GM18861 (cell line): ENCODE measurements around the gene CBY2.

Source experiments
- ATAC-seq: cut with Tn5 transposase; IDR thresholded peaks from one replicate; pipeline ENCODE4 v1.9.1; 2021; ENCODE audit not compliant: unreplicated experiment

CBY2 gene

DNA sequence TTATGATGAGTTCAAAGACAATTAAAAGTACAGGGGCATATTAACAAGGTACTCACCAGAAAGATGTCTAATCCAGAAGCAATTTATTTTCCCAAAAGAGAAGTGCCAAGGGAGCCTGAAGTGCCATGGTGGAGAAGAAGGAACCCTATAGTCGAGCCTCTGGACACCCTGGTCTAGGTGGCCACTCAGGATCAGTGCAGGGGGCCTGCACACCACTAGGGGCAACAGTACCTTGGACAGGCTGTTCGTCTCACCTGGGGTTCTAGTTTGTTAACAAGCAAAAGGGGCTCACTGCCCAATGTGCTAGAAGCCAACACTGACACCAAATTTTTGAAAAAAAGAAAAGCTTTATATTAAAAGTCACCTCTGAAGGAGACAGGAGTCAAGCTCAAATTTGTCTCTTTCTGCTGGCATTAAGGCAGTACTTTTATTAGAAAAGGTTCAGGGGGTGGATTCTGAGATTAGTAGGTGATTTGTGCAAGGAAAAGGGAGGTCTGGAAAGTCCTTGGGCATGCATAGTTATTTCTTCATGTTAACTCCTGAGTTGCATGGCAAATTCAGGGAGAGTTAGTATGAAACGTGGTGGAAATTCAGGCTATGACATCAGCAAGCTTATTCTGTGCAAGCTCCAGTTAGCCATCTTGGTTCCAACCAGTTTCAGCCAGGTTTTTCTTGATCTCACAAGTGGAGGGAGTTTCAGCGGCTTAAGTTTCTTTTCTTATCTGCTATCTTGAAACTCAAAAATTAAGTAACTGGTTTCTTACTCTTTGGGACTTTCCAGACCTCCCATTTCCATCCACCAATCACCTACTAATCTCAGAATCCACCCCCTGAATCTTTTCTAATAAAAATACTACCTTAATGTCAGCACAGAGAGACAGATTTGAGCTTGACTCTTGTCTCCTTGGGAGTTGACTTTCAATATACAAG, 884 bp upstream of the CBY2 start:
- peak; percentile 42 for ATAC-seq

DNA sequence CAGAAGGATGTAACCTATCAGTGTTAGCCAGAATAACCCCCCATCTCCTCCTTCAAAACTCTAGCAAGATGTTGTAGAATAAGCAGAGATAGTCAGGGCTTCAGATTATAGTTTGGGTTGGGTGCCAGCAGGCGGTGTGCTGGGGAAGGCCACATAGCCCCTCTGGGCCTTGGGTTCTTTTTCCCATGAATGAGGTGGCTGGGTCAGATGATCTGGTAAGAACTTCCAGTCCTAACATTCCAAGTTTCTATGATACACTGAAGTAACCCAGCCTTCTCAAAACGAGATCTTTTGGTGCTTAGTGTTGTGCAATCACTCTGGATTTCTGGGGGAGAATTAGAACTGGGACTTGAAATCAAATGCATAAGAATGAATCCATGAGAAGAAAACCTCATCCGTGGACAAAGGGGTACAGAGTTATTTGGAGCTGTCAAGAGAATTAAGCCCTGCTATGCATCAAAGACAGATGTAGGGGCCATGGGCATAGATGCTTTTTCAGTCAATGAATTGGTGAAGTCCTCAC, 810 bp downstream of the CBY2 start:
- no peak for ATAC-seq

DNA sequence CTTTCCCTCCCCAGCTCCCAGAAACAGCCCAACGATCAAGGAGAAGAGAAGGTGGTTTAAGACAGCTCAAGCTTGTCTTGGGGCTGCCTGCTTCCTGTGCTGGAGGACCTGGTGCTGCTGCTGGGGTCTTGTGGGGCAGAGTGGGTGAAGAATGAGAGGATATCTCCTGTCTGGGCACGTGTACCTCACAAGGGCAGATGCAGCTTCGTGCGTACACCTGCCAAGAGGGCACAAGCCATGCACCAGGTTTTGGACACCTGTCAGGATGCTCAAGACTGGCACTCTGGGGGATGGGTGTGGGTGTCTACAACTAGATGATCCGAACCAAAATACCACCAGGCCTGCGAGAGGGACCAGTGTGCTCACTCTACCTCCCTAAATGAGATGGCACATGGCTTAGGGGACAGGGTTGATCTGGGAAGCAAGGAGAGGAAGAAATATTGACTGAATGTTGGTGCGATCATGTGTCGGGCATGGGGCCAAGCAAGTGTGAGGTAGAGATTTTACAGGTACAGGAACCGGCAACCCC, 2.2 kb downstream of the CBY2 start:
- ATAC-seq, result no peak

DNA sequence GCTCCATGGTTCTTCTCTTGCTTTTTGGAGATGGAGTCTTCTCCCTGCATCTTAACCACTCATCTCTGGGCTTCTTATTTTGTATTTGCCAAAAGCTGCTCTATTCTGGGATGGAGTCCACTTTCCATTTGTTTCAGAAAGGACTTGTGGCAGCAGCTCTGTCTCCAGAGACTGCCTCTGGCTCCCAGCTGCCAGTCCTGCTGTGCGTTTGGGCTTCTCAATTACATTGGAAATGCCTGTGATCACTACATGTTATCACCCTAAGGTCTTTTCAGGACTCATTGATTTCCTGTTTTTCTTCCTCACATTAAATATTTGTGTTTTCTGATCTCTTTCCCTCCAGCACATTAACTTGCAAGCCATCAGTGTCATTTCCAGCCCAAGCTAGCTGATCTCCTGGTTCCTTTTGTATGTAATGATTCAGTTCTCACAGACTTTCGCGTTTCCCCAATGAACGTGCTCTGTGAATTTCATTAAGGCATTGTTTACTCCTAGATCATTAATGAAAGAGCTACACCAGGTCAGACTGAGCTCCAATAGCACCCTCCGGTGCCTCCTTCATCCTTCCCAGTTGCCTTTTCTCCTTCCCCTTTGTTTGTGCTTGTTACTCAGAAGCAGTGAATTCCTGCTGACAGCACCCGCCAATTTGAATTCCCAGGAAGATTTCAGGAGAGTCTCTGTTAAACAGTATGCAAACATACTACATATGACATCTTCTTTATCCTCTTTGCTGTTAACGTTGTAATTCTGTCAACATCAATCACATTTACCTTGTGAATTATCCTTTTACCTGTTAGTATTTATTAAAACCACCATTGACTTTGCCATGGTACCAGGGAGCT, 3.0 kb downstream of the CBY2 start:
- ATAC-seq, result no peak

DNA sequence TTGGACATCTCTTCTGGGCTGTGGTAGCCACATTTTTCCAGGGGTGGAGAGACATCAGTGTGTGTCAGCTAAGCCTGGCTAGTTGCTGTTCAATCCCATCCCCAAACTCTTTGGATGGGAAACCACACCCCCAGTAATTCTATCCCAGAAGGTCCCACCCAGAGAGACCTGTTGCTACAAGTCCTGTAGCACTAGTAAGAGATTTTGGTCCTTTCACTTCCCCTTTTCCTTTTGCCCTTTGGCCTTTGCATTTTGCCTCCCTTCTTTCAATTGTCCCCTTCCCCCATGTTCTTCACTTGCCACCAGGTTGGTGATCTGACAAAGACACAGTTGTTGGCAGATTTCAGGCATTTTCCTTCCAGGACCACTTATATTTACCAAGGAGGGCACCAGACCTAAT, 3.8 kb downstream of the CBY2 start:
- peak; percentile 47 for ATAC-seq

DNA sequence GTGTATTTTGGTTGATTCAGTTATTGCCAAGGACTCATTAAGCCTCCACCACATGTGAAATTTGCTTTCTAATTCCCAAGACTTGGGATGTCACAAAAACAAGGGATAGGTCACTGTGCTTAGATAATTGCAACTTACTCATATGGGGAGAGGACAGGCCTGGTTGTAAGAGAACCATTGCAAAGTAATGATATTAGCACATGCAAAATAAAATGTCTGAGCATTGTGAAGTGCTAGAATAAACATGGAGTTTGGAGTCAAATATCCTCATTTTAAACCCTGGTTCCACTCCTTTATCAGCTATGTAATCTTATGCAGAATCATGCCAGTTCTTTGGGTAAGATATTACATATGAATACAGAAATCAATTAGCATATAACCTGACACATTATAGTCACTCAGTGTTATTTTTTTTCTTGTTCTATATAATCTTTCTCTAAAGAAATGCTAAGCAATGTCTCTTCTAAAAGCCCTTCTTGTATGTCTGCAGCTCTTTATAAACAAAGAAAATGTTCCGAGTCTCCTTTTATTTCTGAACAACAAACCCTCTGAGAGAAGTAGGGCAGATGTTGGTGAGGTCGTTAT, 5.5 kb downstream of the CBY2 start:
- no peak for ATAC-seq

DNA sequence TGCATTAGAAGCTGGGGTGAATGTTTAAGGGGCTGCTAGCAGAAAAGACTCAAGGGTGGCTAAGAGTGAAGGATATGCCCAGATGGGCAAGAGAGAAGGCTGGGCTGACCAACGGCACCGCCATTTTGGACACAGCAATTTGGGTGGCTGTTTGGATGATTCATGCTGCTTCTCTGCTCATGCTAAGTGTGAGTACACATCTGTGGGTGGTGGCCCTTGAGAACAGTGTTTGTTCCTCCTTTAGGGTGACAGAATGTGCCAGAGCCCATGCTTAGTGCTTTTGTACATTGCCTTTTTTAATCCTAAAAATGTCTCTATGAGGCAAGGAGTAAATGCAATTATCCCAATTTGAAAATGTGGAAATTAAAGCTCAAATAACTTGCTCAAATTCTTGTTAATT, 9.8 kb downstream of the CBY2 start:
- no peak for ATAC-seq

DNA sequence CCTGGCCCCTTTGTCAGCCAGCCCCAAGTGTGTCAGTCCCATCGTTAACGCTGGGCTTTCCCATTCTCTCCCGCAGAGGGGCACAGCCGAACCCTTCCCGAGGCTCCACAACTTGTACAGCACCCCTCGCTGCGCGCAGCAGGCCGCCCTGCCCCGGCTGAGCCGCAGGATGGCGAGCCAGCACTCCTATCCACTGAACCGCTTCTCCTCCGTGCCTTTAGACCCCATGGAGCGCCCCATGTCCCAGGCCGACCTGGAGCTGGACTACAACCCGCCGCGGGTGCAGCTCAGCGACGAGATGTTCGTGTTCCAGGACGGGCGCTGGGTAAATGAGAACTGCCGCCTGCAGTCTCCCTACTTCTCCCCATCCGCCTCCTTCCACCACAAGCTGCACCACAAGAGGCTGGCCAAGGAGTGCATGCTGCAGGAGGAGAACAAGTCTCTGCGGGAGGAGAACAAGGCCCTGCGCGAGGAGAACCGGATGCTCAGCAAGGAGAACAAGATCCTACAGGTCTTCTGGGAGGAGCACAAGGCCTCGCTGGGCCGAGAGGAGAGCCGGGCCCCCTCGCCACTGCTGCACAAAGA, 11.1 kb downstream of the CBY2 start:
- ATAC-seq, result no peak

DNA sequence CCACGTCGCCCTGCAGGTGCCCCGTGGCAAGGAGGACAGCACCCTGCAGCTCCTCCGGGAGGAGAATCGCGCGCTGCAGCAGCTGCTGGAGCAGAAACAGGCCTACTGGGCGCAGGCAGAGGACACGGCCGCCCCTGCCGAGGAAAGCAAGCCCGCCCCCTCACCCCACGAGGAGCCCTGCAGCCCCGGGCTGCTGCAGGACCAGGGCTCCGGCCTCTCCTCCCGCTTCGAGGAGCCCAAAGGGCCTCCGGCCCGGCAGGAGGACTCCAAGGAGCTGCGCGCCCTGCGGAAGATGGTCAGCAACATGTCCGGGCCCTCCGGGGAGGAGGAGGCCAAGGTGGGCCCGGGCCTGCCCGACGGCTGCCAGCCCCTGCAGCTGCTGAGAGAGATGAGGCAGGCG, 11.6 kb downstream of the CBY2 start:
- ATAC-seq, result no peak

DNA sequence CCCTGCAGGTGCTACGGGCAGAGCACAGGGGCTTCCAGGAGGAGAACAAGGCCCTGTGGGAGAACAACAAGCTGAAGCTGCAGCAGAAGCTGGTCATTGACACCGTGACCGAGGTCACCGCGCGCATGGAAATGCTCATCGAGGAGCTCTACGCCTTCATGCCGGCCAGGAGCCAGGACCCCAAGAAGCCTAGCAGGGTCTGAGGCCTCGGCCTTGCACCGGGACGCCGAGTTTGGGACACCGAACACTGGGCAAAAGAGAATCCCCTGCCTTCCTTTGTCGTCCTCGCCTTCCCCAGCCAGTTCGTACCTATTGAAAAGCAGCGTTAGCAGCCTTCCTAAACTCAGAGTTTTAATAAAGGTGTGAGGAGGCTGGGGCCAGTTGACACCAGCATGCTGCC, 12.1 kb downstream of the CBY2 start:
- no peak for ATAC-seq

DNA sequence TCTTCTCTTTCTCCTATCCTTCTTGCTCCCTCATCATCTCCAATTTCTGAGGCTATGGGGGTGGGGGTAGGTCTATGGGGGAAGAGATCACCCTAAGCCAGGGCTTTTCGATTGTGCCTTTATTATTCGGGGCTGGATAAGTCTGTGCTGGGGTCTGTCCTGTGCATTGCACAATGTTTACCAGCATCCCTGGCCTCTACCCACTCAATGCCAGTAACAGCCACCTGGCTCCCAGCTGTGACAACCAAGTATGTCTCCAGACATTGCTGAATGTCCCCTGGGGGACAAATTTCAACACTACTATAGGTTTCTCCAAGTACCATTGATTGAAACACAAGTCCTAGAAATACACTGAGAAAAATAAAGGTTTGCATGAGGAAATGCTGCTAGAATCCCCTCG, 13.2 kb downstream of the CBY2 start:
- no peak for ATAC-seq

DNA sequence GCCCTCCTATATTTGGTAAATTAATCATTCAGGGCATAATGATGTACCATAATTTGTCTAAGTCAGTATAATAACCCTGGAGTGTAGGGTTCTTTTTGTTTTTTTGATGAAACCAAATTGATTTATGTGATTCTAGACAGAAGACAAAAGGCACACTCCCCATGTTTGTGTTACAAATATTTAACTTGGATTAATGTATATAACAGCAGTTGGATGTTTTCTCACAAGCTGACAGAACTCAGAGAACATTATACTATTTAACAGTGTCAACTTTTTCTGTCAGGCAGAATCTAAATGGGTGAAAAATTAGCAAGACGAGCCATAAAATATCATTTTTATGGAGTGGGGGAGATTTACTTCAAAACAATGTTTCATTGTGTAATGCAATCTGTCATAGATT, 15.2 kb downstream of the CBY2 start:
- no peak for ATAC-seq

DNA sequence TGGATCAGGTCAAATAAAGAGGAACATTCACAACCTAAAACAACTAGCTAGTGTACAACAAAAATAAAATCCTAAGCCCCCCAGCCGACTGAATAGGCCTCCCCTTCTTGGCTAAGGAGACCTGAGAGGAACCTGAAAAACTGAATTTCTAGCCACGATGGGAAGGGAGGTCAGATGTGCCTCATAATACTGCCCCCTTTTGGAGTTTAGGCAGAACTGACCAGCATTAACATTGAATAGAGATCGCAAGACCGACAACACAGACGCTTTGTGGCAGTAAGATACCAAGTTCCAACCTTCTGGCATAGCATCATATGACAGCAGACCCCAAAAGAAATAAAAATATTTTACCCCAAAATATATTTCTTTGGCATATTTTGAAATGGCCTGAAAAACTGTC, 15.9 kb downstream of the CBY2 start:
- ATAC-seq, result no peak

DNA sequence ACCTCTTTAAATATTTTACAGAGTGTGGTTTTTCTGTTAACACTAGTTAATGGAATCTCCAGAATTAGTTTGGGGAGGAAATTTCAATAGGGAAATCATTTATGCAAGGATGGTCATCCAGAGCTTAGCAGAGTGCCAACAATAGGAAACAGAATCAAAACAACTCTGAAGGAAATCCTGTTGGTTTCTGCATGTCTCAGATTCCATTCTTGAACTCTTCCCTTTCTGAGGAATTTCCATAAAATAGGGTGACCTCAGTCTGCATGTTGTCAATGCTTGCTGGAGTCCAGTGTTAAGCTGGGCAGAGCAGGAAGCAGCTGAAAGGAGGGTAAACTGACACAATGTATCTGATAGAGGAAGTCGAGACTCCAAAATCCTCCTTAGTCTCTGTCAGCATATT, 16.9 kb downstream of the CBY2 start:
- ATAC-seq, result no peak

DNA sequence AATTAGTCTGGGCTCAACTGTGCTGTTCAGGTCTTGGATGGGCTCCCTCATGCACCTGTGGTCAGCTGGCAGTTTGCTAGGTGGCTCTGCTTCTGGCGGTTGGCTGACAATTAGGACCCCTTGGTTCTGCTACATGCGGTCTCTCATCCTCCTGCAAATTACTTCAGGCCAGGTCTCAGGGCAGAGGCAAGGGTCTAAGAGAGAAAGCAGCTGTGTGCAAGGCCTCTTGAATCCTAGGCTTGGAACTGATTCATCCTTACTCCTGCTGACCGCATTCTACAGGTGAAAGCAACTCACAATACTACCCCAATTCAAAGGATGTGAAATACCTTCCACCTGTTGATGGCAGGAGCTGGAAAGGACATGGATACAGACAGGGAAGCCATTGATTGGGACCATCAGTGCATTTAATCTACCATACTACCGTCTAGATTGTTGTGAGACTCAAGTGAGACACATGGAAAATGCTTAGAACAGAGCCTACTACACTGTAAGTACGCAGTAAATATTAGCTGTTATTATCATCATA, 19.1 kb downstream of the CBY2 start:
- ATAC-seq, result no peak

DNA sequence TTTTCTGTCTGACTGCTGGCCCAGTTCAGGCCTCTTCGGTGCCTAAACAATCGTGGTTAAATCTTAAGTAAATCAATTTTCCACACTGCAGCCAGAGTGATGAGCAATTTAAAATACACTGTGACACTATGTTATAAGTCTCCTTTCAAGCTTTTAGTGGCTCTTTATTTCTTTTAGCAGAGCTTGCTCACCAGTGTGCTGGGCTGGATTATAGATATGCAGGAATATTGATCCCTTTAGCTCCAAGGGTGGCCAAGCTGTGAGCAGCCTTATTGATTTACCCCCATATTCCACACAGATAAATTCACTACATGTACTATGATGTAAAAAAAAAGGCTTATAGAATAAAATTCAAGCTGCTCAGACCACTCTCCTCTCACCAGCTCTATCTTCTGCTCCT, 21.7 kb downstream of the CBY2 start:
- ATAC-seq, result no peak

DNA sequence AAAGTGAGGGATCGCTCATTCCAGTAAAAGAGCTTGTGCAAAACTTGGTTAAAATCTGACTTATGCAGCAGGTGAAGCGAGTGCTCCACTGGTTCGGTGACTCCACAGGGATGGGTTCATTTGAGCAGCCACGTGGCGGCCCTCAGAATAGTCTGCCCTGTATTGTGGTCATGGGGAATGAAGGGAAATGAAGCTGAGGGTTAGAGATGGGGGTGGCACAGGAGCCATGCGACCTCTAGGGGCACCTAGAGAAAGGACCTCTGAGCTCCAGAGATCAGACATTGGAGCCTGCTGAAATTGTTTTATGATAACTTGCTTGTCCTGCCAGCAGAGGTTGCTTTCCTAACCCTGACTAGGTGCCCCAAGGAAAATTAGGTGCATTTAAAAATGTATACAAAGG, 26.6 kb downstream of the CBY2 start:
- no peak for ATAC-seq

DNA sequence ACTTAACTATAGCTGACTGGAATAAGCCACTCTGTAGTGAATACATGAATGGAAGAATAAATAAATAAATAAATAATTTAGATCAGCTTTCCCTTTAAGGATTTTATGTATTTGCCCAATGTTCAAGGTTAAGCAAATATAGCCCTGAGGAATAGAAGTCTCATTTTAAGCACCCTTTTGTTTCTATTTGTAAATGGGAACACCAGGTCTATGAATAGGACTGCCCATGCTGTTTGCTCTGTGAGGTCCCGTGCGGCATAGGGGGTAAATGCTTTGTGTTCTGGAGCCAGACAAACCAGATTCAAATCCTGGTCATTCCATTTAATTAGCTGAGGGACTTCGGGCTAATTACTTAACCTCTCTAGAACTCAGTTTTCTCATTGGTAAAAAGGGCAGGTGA, 29.3 kb downstream of the CBY2 start:
- no peak for ATAC-seq

DNA sequence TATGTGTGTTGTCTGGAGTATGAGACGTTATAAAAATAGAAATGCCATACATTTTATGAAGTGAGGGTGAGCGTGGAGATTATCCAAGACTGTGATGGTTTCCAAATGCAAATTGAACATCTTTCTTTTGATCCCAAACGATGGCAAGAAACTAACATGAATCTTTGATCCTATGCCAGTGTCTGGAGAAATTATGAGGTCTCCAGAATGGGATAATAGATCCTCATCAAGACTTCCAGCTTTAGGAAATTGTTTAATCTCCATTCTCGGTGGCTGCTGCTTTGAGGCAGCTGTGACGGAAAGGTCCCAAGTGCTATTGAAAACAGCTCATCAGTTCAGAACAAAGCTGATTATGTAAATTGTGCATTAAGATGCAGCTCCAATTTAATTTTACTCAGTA, 30.8 kb downstream of the CBY2 start:
- ATAC-seq, result no peak

DNA sequence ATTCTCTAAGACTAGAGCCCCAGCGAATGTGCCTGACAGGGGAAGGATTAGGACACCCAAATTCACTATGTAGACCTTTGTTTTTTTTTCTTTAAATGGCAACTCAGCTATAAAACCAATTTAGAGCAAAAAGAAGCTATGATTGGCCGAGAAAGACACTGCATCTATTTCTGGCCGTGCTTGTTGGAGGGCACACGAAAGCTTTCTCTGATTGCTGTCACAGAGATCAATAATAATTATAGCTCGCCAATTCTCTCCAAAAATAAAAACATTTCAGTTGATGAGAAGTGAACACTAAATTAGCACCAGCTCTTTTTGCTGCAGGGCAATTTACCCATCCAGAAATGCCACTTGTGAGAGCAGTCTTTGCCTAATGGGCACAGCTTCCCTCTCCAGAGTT, 31.2 kb downstream of the CBY2 start:
- no peak for ATAC-seq

DNA sequence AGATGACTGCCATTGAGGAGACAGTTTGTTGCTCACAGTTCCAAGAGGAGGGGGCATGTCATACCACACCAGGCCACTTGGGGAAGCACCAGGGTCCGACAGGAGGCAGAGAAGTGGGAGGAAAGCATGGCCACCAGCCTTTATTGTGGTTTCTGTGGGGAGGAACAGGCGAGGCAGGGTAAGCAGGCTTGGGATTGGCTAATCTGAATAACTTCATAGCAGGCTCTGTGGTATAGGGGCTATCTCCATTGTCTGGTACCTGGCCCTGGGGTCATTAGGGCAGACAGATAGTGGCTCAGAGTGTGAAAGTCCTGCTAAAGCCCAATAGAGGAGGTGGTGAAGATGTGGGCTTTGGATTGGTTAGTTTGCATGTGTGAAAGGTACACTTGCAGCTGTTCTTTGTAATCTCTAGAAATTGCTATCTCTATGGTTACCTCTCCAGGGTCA, 35.5 kb downstream of the CBY2 start:
- no peak for ATAC-seq
